Right cardiac atrium (tissue), 5 donors: ENCODE data around the gene MAGT1. TPM values are rescaled to one million over a fixed set of nuclear protein-coding genes. Genes with fewer than 3 reads are reported as not detected.
"Not testable (repeated sequence)": the region's sequence is repeated elsewhere in the genome, so short reads cannot be mapped to it uniquely, and the experiment has no call there.

Experiments used
- ATAC-seq, 2 donors: fragments of 200-7000 bp; cut with Tn5 transposase; one replicate each; pipeline versions ENCODE4 v1.8.0 to v1.9.1; 2020; ENCODE audit warnings: moderate library complexity in 2 of 2, mild to moderate bottlenecking in 1 of 2
- DNase-seq, 3 donors: peaks; one replicate each; pipeline ENCODE4 v3.0.0-alpha.2; 2020
- H3K27ac ChIP-seq: one replicate; pipeline ENCODE4 v1.5.1; 2013; ENCODE audit warnings: mild to moderate bottlenecking, low read length, control low read depth, moderate library complexity
- H3K27me3 ChIP-seq: one replicate; pipeline ENCODE4 v1.6.1; 2013; ENCODE audit not compliant: control insufficient read depth, insufficient read depth
- H3K4me1 ChIP-seq: one replicate; pipeline ENCODE4 v1.6.1; 2013; ENCODE audit warnings: low read length; ENCODE audit not compliant: control insufficient read depth, insufficient read depth
- H3K4me3 ChIP-seq: one replicate; pipeline ENCODE4 v1.5.1; 2013; ENCODE audit warnings: low read length, control low read depth
- H3K9me3 ChIP-seq: one replicate; pipeline ENCODE4 v1.6.1; 2013; ENCODE audit warnings: low read length; ENCODE audit not compliant: control insufficient read depth
- WGBS: extraction: QIAGEN DNeasy Blood & Tissue Kit; methylation state at CpG from one replicate; pipeline ENCODE4 v1.1.7; 2013; 5-methylcytosine and 5-hydroxymethylcytosine counted together
- intact Hi-C, 4 donors: fragments of 100-400 bp; cut with DNase I; formaldehyde crosslinking; loops; one replicate each; pipeline versions ENCODE4 v1.11.0 to v1.14.0; 2022 to 2023
- long read RNA-seq, 4 donors: library from polyadenylated mRNA; unstranded; transcript quantifications; one replicate each; pipeline ENCODE4 v2.0.0, GENCODE V29; 2020 to 2021
- polyA plus RNA-seq: library from polyadenylated mRNA; stranded (reverse); fragments of 200-250 nt; gene quantifications from one replicate; pipeline ENCODE4 v1.2.3, GENCODE V29; 2013
- total RNA-seq, 4 donors: library from RNA; stranded (reverse); fragmentation: NEBNext Ultra II Directional; extraction: Animal tissue kit (Norgen Biotek cat#: 25700); gene quantifications; one replicate each; pipeline ENCODE4 v1.2.1, GENCODE V29; 2021
- donor health status: healthy with polysubstance abuse.
- donor health status: DM: no; HTN: yes; CAD: no.
- donor health status: DM: no; HTN: no; CAD: no.
- donor health status: DM: no; HTN: yes; CAD: no; lungs with severe emphysema.
- donor health status: DM: yes; HTN: yes; CAD: no.

Gene MAGT1
- total RNA-seq (10 to 100 TPM; 47.1 to 66.4 (median 59.6) TPM), polyA plus RNA-seq (31.1 TPM)
- long read RNA-seq, donor 1, full-length matches to known transcripts: 14 of 20 reads
- long read RNA-seq, donor 1, partial matches to known transcripts: 4 of 20 reads
- long read RNA-seq, donor 1, other reads (novel, unspliced or antisense): 2 of 20 reads
- long read RNA-seq, donor 2, full-length matches to known transcripts: 1 of 9 reads
- long read RNA-seq, donor 2, partial matches to known transcripts: 1 of 9 reads
- long read RNA-seq, donor 2, other reads (novel, unspliced or antisense): 7 of 9 reads
- long read RNA-seq, donor 3, full-length matches to known transcripts: 10 of 36 reads
- long read RNA-seq, donor 3, partial matches to known transcripts: 8 of 36 reads
- long read RNA-seq, donor 3, other reads (novel, unspliced or antisense): 18 of 36 reads
- long read RNA-seq, donor 4, partial matches to known transcripts: 4 of 5 reads
- long read RNA-seq, donor 4, other reads (novel, unspliced or antisense): 1 of 5 reads

DNA sequence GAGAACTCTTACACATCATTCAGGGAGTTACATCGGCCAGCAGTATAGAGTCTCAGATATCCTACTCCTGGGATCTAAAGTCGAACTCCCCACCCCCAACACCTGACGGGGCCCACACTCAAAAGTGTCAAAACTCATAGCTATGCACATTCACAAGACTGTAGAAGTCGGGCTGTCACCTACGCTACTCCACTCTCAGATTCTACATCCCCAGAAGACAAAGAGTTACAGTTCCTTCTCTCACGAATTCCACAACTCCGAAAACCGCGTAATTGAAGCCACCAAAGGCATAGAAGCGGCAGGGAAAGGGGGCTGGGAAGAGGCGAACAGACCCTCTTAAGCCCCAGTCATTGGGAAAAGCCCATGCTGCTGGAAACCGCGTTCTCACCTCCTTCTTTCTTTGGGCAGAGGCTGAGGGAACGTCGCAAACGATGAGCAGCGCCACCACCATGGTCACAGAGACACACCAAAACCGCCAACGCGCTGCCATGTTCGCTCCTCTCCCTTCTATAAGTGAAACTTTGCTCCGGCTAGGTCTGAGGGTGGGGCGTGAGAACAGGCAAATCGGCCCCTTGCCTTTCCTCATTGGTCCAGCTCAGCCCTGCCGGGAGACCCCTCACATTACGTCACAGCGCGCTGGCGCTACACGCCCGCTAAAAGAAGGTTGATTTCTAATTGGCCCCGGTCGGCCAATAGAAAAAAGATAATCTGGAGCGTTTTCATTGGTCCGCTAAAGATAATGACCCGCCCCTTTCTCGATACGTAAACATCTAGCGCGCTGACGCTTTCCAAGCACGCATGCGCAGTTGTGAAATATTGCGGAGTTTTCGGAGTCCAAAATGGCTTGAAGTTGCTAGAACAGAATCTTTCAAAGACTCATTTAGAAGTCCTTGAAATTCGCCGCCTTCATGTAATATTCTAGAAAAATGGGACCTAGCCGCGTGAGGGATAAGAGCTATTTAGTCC, at the start of gene MAGT1:
Gene MAGT1 (minus strand): TSS at position 515 of the 966 bp plus-strand sequence. CDS start 25 bp downstream, at position 490.
- Histone ChIP-seq H3K4me1 (no peaks in the 10 kb centered on the region), H3K27me3 (no peaks in the 10 kb centered on the region), H3K4me3 (peak within 1 kb of the TSS; percentile 87), H3K9me3 (no peaks in the 10 kb centered on the region), H3K27ac (peak within 1 kb of the TSS; percentile 97)
- peak; percentile 97 to 99 for ATAC-seq
- intact Hi-C loops: loop anchor here in 1 of 4 donors (10.0 kb wide), 1 partner anchor 110 kb away; the partner anchor contains the start of gene ATRX
- WGBS: under 1% methylated on average over 49 of the region's 49 CpGs
- DNase-seq: peak; percentile 92 to 96 (median 96)

DNA sequence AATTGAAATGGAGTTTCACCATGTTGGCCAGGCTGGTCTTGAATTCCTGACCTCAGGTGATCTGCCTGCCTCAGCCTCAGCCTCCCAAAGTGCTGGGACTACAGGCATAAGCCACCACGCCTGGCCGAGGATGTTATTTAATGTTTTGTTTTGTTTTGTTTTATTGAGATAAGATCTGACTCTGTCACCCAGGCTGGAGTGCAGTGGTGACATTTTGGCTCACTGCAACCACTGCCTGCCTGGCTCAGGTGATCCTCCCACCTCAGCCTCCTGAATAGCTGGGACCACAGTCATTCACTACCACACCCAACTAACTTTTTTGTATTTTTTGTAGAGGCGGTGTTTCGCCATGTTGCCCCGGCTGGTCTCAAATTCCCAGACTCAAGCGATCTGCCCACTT, 49.8 kb upstream of the MAGT1 start:
- H3K9me3 ChIP-seq, H3K4me3 ChIP-seq, H3K4me1 ChIP-seq, DNase-seq, H3K27me3 ChIP-seq, ATAC-seq, H3K27ac ChIP-seq, intact Hi-C loops: not testable (repeated sequence)
- 97% methylated on average over 6 of the region's 6 CpGs for WGBS

DNA sequence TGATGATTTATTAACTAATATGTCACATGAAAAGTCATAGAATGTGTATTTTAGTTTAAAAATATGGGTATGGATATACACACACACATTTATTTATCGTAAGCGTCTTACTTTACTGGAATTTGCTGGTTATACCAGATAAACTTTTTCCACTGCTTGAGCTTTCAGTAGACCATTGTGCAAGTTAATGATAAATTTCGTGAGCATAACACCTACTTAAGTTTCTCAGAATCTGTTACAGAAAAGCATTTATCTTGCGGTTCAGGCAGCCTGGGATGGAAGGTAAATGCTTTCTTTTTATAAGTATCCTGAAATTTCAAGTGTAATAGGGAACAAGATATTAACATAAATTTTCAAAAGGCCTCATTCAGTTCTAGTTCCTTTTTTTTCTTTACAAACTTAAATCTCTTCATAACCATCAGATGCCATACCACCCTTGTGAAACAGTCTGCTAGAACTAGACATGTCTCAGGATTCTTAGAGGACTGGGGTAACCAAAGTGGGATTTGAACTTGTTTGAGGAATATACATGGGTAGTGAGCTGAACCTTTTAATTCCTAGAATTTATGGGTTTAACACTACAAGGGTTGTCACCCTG, 42.9 kb upstream of the MAGT1 start:
- WGBS: 83% methylated on average over 4 of the region's 4 CpGs
- Histone ChIP-seq H3K9me3 (no peaks in the 10 kb centered on the region), H3K4me3 (no peak overlapping the region), H3K4me1 (no peaks in the 10 kb centered on the region), H3K27me3 (no peaks in the 10 kb centered on the region), H3K27ac (no peak overlapping the region)
- DNase-seq (no peak), ATAC-seq (no peak)
- intact Hi-C loops: no loop called here

DNA sequence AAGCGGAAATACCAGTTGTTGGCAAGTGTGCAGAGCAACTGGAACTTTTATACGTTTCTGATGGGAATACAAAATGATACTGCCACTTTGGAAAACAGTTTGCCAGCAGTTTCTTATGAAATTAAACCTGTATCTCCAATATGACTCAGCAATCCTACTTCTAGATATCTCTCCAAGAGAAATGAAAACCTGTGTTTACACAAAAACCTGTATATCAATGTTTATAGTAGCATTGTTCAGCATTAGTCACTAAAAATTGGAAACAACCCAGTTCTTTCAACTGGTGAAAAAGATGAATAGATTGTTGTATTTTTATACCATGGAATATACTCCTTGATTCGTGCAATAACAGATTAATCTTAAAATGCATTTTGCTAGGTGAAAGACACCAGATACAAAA, 42.1 kb upstream of the MAGT1 start:
- H3K4me1 ChIP-seq: no peaks in the 10 kb centered on the region
- DNase-seq: no peak
- 62% methylated on average over 3 of the region's 3 CpGs for WGBS
- ATAC-seq: no peak
- H3K27me3 ChIP-seq: no peaks in the 10 kb centered on the region
- no peaks in the 10 kb centered on the region for H3K9me3 ChIP-seq
- H3K27ac ChIP-seq: no peak overlapping the region
- intact Hi-C loops: no loop called here
- no peak overlapping the region for H3K4me3 ChIP-seq

DNA sequence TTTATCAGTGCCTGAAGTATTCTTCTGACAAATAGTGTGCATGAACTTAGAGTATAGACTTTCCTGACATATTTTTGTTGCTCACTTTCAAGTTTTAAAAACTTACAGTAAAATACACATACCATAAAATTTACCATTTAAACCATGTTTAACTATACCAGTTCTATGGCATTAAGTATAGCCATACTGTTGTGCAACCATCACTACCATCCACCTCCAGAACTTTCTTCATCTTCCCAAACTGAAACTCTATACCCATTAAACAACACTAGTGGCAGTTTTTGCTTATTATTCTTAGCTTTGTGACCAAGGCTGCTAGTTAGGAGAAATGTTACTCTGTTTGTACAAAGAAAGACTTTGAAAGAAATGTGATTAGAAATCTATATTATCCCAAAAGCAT, 41.1 kb upstream of the MAGT1 start:
- intact Hi-C loops: no loop called here
- Histone ChIP-seq H3K4me3 (no peak overlapping the region), H3K9me3 (no peaks in the 10 kb centered on the region), H3K27ac (no peak overlapping the region), H3K4me1 (no peaks in the 10 kb centered on the region), H3K27me3 (no peaks in the 10 kb centered on the region)
- no peak for DNase-seq
- ATAC-seq: no peak

DNA sequence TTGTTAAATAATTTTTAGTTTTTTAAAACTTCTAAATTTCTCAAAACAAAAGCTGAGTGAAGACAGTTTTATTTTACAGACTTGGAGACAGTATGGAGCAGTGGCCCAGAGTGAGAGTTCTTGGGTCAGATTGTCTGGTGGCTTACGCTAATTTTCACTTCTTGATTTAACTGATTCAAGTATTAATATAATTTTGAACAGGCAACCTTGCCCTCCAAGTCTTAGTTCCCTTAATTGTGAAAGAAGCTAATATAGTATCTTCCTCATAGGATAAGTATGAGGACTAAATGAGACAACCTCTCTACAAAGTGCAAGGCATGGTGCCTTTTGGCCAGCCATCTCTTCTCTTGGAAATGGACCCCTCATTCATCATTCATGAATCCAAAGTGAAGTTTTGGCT, 40.7 kb upstream of the MAGT1 start:
- no peak overlapping the region for H3K4me3 ChIP-seq
- intact Hi-C loops: no loop called here
- H3K27me3 ChIP-seq: no peaks in the 10 kb centered on the region
- DNase-seq (no peak), ATAC-seq (no peak)
- H3K27ac ChIP-seq: no peak overlapping the region
- no peaks in the 10 kb centered on the region for H3K4me1 ChIP-seq
- WGBS: 83% methylated on average over 1 of the region's 1 CpG
- H3K9me3 ChIP-seq: no peaks in the 10 kb centered on the region

DNA sequence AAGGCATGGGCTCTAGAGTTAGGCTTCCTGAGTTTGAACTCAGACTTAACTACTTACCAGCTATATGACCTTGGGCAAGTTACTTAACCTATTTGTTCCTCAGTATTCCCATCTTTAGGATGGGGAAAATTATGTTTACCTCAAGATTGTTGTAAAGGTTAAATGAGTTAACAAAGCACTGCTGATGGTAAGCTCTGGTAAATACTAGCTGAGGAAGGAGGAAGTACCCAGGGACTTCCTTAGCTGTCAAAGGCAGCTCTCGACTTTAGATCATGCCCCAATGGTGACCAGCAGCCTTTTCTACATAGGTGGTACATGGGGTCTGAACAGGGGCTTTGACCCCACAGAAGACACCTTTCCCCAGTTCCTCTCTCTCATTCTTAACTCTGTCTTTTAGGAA, 35.3 kb upstream of the MAGT1 start:
- no peak overlapping the region for H3K27ac ChIP-seq
- no peak overlapping the region for H3K4me3 ChIP-seq
- H3K4me1 ChIP-seq: no peaks in the 10 kb centered on the region
- ATAC-seq (no peak), DNase-seq (no peak)
- intact Hi-C loops: no loop called here
- H3K27me3 ChIP-seq: no peaks in the 10 kb centered on the region
- WGBS: 76% methylated on average over 1 of the region's 1 CpG
- no peaks in the 10 kb centered on the region for H3K9me3 ChIP-seq

DNA sequence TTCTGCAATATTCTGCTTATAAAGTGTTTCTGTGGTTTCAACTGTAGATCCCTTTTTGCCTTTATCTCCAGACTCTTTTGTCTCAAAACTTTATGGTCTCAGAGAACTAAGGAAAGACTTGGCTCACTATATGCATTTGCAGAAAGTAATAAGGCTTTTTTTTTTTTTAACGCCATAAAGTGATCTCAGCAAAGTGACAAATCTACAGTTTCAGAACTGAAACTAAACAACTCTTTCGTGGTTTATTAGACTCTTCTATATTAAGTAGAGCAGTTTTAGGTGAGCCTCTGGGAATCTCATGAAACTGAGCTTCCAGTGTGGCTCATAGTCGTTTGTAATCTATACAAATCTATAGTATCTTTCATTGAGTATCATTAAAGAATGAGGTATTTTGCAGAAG, 30.5 kb upstream of the MAGT1 start:
- Histone ChIP-seq H3K27ac (no peak overlapping the region), H3K27me3 (no peaks in the 10 kb centered on the region), H3K4me3 (no peak overlapping the region), H3K4me1 (no peaks in the 10 kb centered on the region), H3K9me3 (no peaks in the 10 kb centered on the region)
- intact Hi-C loops: no loop called here
- ATAC-seq (no peak), DNase-seq (no peak)
- 35% methylated on average over 3 of the region's 3 CpGs for WGBS

DNA sequence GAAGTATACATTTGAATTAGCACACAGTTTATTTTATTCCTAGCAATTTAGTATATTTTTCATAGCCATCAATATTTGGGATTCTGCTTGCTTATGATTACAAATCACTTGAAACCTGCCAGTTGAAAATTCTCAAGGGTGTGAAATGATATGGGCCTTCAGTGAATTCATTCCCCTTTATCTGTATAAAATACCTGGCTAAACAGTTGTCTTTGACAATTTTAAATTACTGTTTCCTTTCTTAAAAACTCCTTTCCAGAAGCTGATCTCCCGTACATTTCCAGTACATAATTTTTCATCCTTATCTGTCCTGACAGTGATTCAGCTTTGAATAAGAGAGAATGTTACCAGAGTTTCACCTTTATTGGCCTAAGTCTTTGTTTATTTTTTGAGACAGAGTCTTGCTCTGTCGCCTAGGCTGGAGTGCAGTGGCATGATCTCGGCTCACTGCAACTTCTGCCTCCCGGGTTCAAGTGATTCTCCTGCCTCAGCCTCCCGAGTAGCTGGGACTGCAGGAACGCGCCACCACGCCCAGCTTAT, 29.2 kb upstream of the MAGT1 start:
- Histone ChIP-seq H3K4me1 (no peaks in the 10 kb centered on the region), H3K27ac (no peak overlapping the region), H3K4me3 (no peak overlapping the region), H3K9me3 (no peaks in the 10 kb centered on the region), H3K27me3 (no peaks in the 10 kb centered on the region)
- intact Hi-C loops: no loop called here
- DNase-seq (no peak), ATAC-seq (no peak)
- WGBS: 92% methylated on average over 8 of the region's 8 CpGs

DNA sequence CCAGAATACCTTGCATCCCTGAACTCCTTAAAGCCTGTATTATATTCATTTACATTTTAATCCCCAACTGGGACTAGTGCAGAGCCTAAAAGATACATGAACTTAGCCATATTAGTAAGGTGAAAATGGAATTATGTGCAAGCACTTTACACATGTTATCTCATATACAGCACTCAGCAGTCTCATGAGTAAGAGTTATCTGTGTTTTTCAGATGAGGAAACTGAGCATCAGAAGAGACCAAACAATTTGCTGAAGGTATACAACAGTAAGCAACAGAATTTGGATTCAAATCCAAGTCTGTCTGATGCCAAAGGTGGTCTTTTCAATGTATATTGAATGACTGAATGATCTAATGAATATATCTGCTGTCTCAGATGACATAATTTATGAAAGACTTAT, 27.6 kb upstream of the MAGT1 start:
- intact Hi-C loops: no loop called here
- Histone ChIP-seq H3K9me3 (no peaks in the 10 kb centered on the region), H3K27me3 (no peaks in the 10 kb centered on the region), H3K4me3 (no peak overlapping the region), H3K27ac (no peak overlapping the region), H3K4me1 (no peaks in the 10 kb centered on the region)
- ATAC-seq: no peak
- no peak for DNase-seq
